Choroid plexus epithelial cell (primary cell): ENCODE measurements around the gene TREML2.

Experiments
- DNase-seq: peaks from one replicate; pipeline ENCODE4 v3.0.0-alpha.2; 2010; ENCODE audit warnings: low read depth
- H3K4me3 ChIP-seq: 2 replicates; pipeline ENCODE4 v1.5.1; 2011; ENCODE audit warnings: low read depth, mild to moderate bottlenecking, control low read depth, low read length, moderate library complexity
- TF ChIP-seq, protein P1 (sequence below): conservative IDR thresholded peaks from 2 replicates; pipeline ENCODE4 v1.5.1; 2011; ENCODE audit warnings: low read depth, mild to moderate bottlenecking, control low read depth, inconsistent platforms, low read length, moderate library complexity

TREML2 gene

DNA sequence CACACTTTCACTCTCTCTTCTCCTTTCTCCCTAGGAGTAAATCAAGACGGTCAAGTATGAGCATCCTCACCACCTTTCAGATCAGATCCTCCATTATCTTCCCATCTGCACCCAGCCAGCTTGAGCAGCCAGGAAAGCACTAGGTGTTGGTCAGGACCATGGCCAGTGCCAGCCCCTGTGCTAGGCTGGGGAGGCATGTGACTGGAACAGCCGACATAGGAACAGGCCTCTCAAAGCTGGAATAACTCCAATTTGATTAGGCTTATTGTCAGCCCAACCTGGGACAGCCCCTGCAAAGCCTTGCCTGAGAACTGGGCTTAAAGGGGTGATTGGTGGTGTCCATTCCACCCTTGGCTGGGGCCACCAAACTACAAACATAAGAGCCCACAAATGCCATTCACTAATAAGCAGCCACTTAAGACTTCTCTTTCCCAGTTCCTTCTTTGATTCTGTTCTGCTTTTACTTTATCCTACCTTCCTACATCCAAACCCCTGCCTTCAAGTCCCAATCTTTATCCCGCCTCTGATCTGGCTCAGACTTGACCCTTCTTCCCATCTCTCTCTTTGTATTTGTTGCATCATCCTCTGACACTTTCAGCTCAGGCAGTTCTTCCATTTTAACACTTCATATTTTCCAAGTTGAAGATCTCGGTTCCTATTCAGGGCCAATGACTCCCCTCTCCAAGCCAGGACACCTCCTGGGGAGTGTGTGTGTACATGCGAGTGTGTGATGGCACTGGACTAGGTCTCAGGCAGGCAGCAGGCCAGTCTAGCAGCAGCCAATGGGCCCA, 33.6 kb downstream of the TREML2 start:
- H3K4me3 ChIP-seq: no peak overlapping the region
- TF ChIP-seq, protein P1, sequence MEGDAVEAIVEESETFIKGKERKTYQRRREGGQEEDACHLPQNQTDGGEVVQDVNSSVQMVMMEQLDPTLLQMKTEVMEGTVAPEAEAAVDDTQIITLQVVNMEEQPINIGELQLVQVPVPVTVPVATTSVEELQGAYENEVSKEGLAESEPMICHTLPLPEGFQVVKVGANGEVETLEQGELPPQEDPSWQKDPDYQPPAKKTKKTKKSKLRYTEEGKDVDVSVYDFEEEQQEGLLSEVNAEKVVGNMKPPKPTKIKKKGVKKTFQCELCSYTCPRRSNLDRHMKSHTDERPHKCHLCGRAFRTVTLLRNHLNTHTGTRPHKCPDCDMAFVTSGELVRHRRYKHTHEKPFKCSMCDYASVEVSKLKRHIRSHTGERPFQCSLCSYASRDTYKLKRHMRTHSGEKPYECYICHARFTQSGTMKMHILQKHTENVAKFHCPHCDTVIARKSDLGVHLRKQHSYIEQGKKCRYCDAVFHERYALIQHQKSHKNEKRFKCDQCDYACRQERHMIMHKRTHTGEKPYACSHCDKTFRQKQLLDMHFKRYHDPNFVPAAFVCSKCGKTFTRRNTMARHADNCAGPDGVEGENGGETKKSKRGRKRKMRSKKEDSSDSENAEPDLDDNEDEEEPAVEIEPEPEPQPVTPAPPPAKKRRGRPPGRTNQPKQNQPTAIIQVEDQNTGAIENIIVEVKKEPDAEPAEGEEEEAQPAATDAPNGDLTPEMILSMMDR: no peak
- DNase-seq: peak; percentile 49

DNA sequence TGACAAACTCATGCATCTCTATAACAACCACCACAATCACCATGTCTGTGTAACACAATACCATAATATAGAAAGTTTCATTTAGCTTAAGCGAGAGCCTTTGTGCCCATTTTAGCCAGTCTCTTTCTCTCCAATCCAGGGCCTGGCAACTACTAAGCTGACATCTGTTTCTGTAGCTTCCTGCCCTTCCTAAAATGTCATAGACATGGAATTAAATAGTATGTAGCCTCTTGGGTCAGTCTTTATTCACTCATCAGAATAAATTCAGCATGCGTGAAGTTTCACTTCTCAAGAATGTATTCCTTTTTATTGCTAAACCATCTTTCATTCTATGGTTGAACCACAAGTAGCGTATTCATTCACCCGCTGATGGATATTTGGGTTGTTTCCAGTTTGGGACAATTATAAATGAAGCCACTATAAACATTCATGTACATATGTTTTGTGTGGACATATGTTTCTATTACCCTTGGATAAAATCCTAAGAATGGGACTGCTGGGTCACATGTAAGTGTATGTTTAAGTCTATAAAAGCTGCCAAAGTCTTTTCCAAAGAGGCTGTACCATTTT, 36.3 kb downstream of the TREML2 start:
- no peak for DNase-seq
- no peak overlapping the region for H3K4me3 ChIP-seq
- TF ChIP-seq, protein P1: no peak

DNA sequence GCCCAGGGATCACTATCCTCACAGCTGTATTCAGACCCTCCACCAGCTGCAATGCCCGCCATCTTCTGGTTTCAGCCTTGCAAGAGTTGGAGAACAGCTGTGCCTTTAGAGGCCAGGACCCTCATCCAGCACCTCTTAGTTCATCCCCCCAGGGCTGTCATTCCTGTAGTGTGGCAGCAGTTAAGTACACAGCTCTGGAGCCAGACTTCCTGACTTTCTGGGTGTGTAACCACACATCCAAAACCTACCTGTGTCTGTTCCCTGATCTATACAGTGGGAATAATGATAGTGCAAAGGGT, 37.6 kb downstream of the TREML2 start:
- no peak for DNase-seq
- no peak overlapping the region for H3K4me3 ChIP-seq
- TF ChIP-seq, protein P1: no peak

DNA sequence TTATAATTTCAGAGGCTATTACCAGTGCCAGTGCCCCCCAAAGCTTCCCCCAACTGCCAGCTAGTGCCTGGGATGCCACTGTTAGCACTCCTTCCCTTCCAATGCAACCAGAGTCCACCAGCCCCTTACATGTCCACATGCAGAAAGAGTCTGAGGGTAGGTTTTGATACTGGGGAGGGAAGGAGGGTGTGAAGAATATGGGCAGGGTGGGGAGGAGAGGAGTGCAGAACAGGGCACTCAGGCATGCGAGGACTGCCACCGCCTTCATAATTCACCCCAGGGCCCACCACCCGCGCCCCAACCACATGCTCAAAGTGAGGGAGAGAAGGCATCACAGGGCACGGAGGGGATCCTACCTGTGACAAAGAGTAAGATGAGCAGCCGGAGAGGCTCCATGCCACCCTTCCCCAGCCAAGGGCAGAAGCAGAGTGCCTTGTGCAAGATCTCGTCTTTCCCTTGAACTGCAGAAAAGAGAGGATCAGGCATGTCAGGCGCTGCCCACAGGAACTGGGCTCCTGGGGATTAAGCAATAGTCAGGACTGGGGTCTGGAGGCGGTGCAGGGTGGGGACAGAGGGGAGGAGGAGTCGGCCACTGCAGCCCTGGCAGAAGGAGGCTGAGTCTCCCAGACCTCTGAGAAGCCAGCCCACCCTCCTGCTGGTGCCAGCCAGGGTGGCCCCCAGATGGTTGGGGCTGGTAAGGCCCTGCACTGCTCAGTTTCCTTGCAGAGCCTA, 38.1 kb downstream of the TREML2 start, which contains the start of gene TREM2:
TREM2 (minus strand) TSS at position 430 of the 732 bp plus-strand sequence; CDS start at position 396, 34 bp downstream.
- no peak within 1 kb of the TSS for H3K4me3 ChIP-seq
- DNase-seq: no peak
- TF ChIP-seq, protein P1: no peak

DNA sequence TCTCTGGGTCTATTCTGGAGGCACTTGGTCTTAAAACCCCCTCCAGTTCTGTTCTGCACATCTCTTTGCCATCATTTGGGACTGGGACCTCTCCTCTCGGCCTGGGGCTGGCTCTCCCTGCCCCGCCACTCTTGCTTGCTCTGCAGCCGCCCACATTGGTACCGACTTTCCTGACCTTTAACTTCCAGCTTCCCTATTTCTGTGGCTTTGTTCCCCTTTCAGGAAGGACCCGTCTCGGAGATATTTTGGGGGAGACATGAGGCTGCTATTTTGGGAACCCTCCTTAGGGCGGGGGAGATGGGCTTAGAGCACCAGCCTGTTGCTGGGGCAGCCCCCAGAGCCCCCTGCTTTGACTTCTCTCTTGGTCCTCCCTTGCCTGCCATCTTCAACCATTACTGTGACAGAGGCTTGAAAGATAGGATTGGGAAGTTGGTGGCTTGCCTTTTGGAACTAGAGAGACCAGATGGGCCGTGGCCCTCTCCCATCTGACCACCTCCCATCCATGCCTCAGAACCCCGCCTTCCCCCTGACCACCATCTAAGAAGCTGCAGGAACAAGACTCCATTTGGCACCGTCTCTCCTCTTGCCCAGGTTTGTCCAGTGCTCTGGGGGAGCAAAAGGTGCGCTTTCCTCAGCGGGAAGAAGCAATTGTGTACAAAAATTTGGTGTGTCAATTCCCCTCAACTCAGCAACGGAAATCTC, 38.9 kb downstream of the TREML2 start:
- H3K4me3 ChIP-seq: no peak overlapping the region
- no peak for DNase-seq
- TF ChIP-seq, protein P1: no peak

DNA sequence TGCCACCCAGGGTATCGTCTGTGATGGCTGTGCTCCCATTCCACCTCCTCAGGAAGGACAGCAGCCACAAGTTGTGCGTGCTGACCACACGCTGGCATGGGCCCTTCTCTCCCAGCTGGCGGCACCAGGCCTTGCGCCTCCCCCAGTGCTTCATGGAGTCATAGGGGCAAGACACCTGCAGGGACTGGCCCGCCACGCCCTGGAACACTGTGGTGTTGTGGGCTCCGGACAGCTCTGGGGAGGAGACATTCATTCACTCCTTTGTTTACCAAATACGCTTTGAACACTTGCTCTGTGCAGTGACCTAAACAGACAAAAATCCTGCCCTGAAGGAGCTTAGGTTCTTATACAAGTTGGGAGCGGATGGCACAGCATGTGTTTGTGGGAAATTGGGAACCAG, 39.6 kb downstream of the TREML2 start:
- no peak overlapping the region for H3K4me3 ChIP-seq
- TF ChIP-seq, protein P1: no peak
- no peak for DNase-seq
